ENCODE data around the gene SHC3.

Gene SHC3, protein sequence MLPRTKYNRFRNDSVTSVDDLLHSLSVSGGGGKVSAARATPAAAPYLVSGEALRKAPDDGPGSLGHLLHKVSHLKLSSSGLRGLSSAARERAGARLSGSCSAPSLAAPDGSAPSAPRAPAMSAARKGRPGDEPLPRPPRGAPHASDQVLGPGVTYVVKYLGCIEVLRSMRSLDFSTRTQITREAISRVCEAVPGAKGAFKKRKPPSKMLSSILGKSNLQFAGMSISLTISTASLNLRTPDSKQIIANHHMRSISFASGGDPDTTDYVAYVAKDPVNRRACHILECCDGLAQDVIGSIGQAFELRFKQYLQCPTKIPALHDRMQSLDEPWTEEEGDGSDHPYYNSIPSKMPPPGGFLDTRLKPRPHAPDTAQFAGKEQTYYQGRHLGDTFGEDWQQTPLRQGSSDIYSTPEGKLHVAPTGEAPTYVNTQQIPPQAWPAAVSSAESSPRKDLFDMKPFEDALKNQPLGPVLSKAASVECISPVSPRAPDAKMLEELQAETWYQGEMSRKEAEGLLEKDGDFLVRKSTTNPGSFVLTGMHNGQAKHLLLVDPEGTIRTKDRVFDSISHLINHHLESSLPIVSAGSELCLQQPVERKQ

DNA sequence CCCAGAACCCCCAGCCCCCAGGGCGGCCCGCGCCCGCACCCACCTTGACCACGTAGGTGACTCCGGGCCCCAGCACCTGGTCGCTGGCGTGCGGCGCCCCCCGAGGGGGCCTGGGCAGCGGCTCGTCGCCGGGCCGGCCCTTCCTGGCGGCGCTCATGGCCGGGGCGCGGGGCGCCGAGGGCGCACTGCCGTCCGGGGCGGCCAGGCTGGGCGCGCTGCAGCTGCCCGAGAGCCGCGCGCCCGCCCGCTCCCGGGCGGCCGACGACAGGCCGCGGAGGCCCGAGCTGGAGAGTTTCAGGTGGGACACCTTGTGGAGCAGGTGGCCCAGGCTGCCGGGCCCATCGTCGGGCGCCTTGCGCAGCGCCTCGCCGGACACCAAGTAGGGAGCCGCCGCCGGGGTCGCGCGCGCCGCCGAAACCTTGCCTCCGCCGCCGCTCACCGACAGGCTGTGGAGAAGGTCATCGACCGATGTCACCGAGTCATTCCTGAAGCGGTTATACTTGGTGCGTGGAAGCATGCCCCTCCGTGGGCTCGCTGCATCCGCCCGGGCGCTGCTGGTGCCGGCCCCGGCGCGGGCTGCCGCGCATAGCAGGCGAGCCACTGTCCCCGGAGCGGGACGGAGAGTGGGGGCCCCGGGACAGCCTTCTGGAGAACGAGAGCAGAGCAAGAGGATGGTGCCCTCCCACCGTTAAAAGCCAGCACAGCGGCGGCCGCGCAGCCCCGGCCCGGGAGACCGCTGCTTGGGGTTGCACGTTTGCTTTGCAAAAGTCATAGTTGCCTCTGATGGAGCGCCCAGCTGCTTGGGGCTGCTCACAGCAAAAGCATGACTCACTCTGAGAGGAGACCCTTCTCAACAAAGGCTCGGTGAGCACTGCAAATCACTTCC, at the start of gene SHC3:
SHC3 (minus strand) TSS at position 875 of the 886 bp plus-strand sequence; CDS start at position 517, 358 bp downstream.
- H3K4me3 ChIP-seq (ENCODE audit: low read depth, low read length): no peak within 1 kb of the TSS
- TF ChIP-seq, protein P1, sequence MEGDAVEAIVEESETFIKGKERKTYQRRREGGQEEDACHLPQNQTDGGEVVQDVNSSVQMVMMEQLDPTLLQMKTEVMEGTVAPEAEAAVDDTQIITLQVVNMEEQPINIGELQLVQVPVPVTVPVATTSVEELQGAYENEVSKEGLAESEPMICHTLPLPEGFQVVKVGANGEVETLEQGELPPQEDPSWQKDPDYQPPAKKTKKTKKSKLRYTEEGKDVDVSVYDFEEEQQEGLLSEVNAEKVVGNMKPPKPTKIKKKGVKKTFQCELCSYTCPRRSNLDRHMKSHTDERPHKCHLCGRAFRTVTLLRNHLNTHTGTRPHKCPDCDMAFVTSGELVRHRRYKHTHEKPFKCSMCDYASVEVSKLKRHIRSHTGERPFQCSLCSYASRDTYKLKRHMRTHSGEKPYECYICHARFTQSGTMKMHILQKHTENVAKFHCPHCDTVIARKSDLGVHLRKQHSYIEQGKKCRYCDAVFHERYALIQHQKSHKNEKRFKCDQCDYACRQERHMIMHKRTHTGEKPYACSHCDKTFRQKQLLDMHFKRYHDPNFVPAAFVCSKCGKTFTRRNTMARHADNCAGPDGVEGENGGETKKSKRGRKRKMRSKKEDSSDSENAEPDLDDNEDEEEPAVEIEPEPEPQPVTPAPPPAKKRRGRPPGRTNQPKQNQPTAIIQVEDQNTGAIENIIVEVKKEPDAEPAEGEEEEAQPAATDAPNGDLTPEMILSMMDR (IDR thresholded peaks at IDR 0.05; ENCODE audit: insufficient read depth, low read depth, low read length, missing control alignments): no peak
- DNase-seq (ENCODE audit: low read depth): no peak

DNA sequence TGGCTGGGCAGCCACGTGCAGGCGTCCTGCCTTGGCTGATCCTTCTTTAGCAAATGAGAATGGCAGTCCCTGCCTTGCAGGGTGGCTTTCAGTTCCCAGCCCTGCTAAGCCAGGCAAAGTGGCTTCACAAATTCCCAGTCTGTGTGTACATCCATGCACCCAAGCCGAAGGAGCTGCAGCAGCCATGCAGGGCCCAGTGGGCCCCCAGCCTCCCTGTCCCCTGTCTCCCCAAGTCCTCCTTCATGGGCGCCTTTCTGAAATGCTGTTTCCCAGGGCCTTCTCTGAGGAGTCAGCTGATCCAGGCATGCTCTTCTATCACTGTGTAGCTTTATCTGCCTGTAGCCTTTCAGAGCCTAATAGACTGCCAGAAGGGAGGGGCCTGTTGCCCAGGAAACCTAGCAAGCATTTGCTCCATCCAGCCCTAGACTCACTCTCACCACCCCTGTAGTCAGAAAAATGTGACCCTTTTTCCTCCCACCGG, 47.4 kb upstream of the SHC3 start:
- no peak overlapping the region for H3K4me3 ChIP-seq (ENCODE audit: low read depth, low read length)
- DNase-seq (ENCODE audit: low read depth): no peak
- TF ChIP-seq, protein P1 (IDR thresholded peaks at IDR 0.05; ENCODE audit: insufficient read depth, low read depth, low read length, missing control alignments): no peak

DNA sequence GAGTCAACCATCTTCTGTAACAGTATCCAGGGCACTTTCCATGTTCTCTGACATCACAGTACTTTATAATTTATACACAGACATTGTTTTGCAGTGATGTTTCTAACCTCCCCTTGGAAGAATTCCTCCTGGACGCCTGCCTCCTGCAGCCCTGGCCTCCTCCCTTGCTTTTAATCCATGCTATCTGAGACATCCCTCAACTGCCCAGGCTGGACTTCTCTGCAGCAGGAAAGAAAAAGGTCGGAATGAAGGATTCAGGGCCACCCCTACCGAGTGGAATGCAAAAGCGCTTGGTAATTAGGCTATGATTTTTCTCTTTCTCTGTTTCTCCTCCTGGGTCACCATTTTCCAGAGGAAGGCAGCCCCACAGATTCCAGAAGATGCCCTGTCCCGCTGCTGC, 47.0 kb upstream of the SHC3 start:
- TF ChIP-seq, protein P1 (IDR thresholded peaks at IDR 0.05; ENCODE audit: insufficient read depth, low read depth, low read length, missing control alignments): no peak
- no peak overlapping the region for H3K4me3 ChIP-seq (ENCODE audit: low read depth, low read length)
- no peak for DNase-seq (ENCODE audit: low read depth)

DNA sequence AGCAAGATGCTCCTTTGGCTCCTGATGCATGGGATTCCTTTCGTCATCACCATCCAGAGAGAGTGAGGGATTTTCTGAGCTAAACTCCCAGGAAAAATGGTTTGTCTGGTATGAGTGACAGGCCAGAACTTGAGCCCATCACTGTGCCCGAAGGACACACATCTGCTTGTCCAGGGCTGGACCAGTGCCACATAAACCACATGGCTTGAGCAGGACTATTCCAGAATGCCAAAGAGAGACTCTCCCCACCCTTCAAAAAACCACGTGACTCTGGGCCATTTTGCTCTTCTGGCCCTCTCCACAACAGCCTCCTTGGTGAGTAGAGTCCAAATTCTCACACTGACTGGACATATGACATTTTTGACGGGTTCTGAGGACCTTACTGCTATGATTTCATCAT, 46.4 kb upstream of the SHC3 start:
- H3K4me3 ChIP-seq (ENCODE audit: low read depth, low read length): no peak overlapping the region
- TF ChIP-seq, protein P1 (IDR thresholded peaks at IDR 0.05; ENCODE audit: insufficient read depth, low read depth, low read length, missing control alignments): no peak
- DNase-seq (ENCODE audit: low read depth): no peak

DNA sequence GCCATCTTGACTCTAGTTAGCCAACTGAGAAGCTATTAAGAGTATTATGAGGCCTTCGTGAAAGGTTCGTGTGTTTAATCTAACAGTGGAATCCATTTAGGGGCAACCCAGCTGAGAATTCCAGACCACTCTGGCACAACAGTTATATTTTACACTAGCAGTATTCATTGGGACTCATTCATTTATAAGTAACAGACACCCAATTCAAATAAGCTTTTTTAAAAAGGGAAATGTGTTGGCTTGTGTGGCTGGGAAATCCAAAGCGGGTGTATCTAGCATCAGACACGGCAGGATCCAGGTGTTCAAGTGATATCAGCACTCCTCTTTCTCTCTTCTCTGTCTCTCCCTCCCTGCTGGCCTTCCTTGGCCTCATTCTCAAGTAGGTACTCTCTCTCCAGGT, 46.0 kb upstream of the SHC3 start:
- H3K4me3 ChIP-seq (ENCODE audit: low read depth, low read length): no peak overlapping the region
- DNase-seq (ENCODE audit: low read depth): no peak
- TF ChIP-seq, protein P1 (IDR thresholded peaks at IDR 0.05; ENCODE audit: insufficient read depth, low read depth, low read length, missing control alignments): no peak

DNA sequence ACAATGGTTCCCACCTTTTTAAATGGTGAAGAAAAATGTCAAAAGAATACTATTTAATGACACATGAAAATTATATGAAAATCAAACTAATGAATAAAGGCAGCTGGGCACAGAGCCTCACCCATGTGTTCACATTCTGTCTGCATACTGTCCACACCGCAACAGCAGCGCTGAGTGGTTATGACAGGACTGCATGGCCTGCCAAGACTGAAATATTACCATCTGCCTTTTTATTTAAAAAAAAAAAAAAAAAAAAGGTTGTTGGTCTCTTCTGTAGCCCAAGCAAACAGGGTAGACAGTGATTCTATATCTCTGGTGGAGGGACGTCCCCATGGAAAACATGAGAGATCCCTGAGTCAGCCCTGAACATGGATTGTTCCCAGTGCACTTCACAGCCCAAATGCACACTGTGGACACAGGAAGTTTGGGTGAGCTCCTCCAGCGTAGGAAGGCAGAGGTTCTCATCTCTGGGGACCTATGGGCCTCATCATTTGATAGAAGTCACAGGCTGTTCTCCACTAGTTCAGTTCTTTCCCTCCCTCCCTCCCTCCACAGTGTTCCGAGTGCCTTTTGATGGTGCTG, 44.9 kb upstream of the SHC3 start:
- TF ChIP-seq, protein P1 (IDR thresholded peaks at IDR 0.05; ENCODE audit: insufficient read depth, low read depth, low read length, missing control alignments): no peak
- no peak for DNase-seq (ENCODE audit: low read depth)
- H3K4me3 ChIP-seq (ENCODE audit: low read depth, low read length): no peak overlapping the region

All from GM12865 (cell line).